ENCODE results near the gene TRIM36.

The TRIM36 gene

GRCh38 chr5:115169487-115170133 lies at the start of gene TRIM36:
Gene TRIM36, minus strand, starts transcription at chr5:115169908. Its CDS starts 274 bp downstream, at chr5:115169634.
- peak; percentile 79 to 87 (median 85) for DNase-seq (ENCODE audit: low read depth in 2 of 3, low spot score in 2 of 3)

- no peak for DNase-seq (ENCODE audit: low read depth in 2 of 3, low spot score in 2 of 3)
Observed at GRCh38 chr5:115214541-115214940, 44.8 kb upstream of the TRIM36 start.

- DNase-seq (ENCODE audit: low read depth in 2 of 3, low spot score in 2 of 3), result peak in 2 of 3 experiments; percentile 2 to 26
Observed at GRCh38 chr5:115209279-115209678, 39.6 kb upstream of the TRIM36 start.

- no peak for DNase-seq (ENCODE audit: low read depth in 2 of 3, low spot score in 2 of 3)
Observed at GRCh38 chr5:115202952-115203351, 33.2 kb upstream of the TRIM36 start.

- no peak for DNase-seq (ENCODE audit: low read depth in 2 of 3, low spot score in 2 of 3)
Observed at GRCh38 chr5:115196161-115196560, 26.5 kb upstream of the TRIM36 start.

- DNase-seq (ENCODE audit: low read depth in 2 of 3, low spot score in 2 of 3), result no peak
Observed at GRCh38 chr5:115194676-115195075, 25.0 kb upstream of the TRIM36 start.

- DNase-seq (ENCODE audit: low read depth in 2 of 3, low spot score in 2 of 3), result no peak
Observed at GRCh38 chr5:115193295-115193694, 23.6 kb upstream of the TRIM36 start.

GRCh38 chr5:115192098-115192497 lies 22.4 kb upstream of the TRIM36 start:
- no peak for DNase-seq (ENCODE audit: low read depth in 2 of 3, low spot score in 2 of 3)

- no peak for DNase-seq (ENCODE audit: low read depth in 2 of 3, low spot score in 2 of 3)
Observed at GRCh38 chr5:115191474-115192031, 21.8 kb upstream of the TRIM36 start.

GRCh38 chr5:115190388-115190787 lies 20.7 kb upstream of the TRIM36 start:
- DNase-seq (ENCODE audit: low read depth in 2 of 3, low spot score in 2 of 3), result no peak

- DNase-seq (ENCODE audit: low read depth in 2 of 3, low spot score in 2 of 3), result no peak
Observed at GRCh38 chr5:115189866-115190265, 20.2 kb upstream of the TRIM36 start.

GRCh38 chr5:115186794-115187193 lies 17.1 kb upstream of the TRIM36 start:
- DNase-seq (ENCODE audit: low read depth in 2 of 3, low spot score in 2 of 3), result no peak

GRCh38 chr5:115184770-115185169 lies 15.1 kb upstream of the TRIM36 start:
- DNase-seq (ENCODE audit: low read depth in 2 of 3, low spot score in 2 of 3), result no peak

GRCh38 chr5:115181757-115182156 lies 12.0 kb upstream of the TRIM36 start:
- DNase-seq (ENCODE audit: low read depth in 2 of 3, low spot score in 2 of 3), result no peak

- no peak for DNase-seq (ENCODE audit: low read depth in 2 of 3, low spot score in 2 of 3)
Observed at GRCh38 chr5:115180165-115180709, 10.5 kb upstream of the TRIM36 start.

- DNase-seq (ENCODE audit: low read depth in 2 of 3, low spot score in 2 of 3), result no peak
Observed at GRCh38 chr5:115179394-115180164, 9.9 kb upstream of the TRIM36 start.

GRCh38 chr5:115179030-115179393 lies 9.3 kb upstream of the TRIM36 start:
- DNase-seq (ENCODE audit: low read depth in 2 of 3, low spot score in 2 of 3), result no peak

GRCh38 chr5:115170929-115171510 lies 1.3 kb upstream of the TRIM36 start:
- DNase-seq (ENCODE audit: low read depth in 2 of 3, low spot score in 2 of 3), result no peak

GRCh38 chr5:115170134-115170928 lies 623 bp upstream of the TRIM36 start:
- peak in 1 of 3 experiments; percentile 11 for DNase-seq (ENCODE audit: low read depth in 2 of 3, low spot score in 2 of 3)

GRCh38 chr5:115168829-115169486 lies 750 bp downstream of the TRIM36 start:
- no peak for DNase-seq (ENCODE audit: low read depth in 2 of 3, low spot score in 2 of 3)

Data from activated CD8-positive, alpha-beta memory T cell treated with anti-CD3 and anti-CD28 coated beads for 48 hours (primary cell).